ENCODE data around the gene ACCS.

The ACCS gene

DNA sequence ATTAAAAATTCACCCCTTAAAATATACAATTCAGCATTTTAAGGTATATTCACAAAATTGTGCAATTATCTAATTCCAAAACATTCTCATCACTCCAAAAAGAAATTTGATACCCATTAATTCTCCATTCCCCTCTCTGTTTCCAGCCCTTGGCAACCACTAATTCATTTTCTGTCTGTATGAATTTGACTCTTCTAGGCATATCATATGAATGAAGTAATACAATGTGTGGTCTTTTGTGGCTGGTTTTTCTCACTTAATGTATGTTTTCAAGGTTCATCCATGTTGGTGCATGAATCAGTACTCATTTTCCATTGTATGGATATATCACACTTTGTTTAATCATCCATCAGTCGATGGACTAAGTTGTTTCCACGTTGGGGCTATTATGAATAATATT lies 47.2 kb upstream of the ACCS start:
- H3K36me3 ChIP-seq, result no peaks in the 10 kb centered on the region
- peak overlapping the region; percentile 78 to 80 for H3K27ac ChIP-seq
- H3K4me3 ChIP-seq, result no peak overlapping the region
- H3K9me3 ChIP-seq, result no peaks in the 10 kb centered on the region
- H3K4me1 ChIP-seq, result peaks cover 0 to 55% (median 43%) of the 10 kb centered on the region in 4 donors
- TF ChIP-seq, protein P1, sequence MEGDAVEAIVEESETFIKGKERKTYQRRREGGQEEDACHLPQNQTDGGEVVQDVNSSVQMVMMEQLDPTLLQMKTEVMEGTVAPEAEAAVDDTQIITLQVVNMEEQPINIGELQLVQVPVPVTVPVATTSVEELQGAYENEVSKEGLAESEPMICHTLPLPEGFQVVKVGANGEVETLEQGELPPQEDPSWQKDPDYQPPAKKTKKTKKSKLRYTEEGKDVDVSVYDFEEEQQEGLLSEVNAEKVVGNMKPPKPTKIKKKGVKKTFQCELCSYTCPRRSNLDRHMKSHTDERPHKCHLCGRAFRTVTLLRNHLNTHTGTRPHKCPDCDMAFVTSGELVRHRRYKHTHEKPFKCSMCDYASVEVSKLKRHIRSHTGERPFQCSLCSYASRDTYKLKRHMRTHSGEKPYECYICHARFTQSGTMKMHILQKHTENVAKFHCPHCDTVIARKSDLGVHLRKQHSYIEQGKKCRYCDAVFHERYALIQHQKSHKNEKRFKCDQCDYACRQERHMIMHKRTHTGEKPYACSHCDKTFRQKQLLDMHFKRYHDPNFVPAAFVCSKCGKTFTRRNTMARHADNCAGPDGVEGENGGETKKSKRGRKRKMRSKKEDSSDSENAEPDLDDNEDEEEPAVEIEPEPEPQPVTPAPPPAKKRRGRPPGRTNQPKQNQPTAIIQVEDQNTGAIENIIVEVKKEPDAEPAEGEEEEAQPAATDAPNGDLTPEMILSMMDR (IDR thresholded peaks at IDR 0.05), result no peak
- intact Hi-C loops (cut with DNase I; ENCODE audit: low total_unique reads), result no loop called here
- no peak for DNase-seq
- H3K27me3 ChIP-seq, result no peaks in the 10 kb centered on the region

DNA sequence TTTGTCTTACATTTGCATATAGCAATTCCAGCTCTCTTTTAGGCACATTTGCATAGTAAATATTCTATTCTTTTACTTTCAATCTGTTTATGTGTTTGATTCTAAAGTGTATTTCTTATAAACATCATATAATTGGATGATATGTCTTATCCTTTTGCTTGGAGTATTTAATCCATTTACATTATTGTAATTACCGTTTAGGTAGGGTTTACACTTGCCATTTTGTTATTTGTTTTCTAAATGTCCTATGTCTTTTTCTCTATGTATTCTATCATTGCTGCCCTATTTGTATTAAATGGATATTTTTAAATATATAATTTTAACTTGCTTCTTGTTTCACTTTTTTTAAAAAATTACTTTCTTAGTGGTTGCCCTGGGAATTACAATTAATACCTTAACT lies 41.1 kb upstream of the ACCS start:
- intact Hi-C loops (cut with DNase I; ENCODE audit: low total_unique reads), result no loop called here
- no peaks in the 10 kb centered on the region for H3K27me3 ChIP-seq
- TF ChIP-seq, protein P1 (IDR thresholded peaks at IDR 0.05), result no peak

DNA sequence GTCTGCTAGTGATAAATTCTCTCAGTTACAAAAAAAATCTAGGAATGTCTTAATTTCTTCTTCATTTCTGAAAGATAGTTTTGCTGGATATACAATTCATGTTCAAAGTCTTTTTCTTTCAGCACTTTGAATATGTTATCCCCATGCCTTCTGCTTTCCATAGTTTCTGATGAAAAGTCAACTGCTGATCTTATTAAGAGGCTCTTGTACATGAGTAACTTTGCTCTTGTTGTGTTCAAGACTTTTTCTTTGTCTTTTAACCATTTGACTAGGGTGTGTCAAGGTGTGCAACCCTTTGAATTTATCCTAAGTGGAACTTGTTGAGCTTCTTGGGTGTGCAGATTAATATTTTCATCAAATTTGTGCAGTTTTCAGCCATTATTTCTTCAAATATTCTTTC lies 40.3 kb upstream of the ACCS start:
- Histone ChIP-seq H3K36me3 (no peaks in the 10 kb centered on the region), H3K4me1 (peaks cover 0 to 27% (median 14%) of the 10 kb centered on the region in 4 donors), H3K9me3 (no peaks in the 10 kb centered on the region), H3K27ac (no peak overlapping the region), H3K27me3 (no peaks in the 10 kb centered on the region), H3K4me3 (no peak overlapping the region)
- no peak for DNase-seq
- intact Hi-C loops (cut with DNase I; ENCODE audit: low total_unique reads), result no loop called here
- TF ChIP-seq, protein P1 (IDR thresholded peaks at IDR 0.05), result no peak

More for the DNA sequence above, 41.1 kb upstream of the ACCS start:
- Histone ChIP-seq H3K4me3 (no peak overlapping the region), H3K27ac (no peak overlapping the region), H3K4me1 (peaks cover 0 to 19% (median 11%) of the 10 kb centered on the region in 4 donors), H3K36me3 (no peaks in the 10 kb centered on the region), H3K9me3 (no peaks in the 10 kb centered on the region)
- no peak for DNase-seq

DNA sequence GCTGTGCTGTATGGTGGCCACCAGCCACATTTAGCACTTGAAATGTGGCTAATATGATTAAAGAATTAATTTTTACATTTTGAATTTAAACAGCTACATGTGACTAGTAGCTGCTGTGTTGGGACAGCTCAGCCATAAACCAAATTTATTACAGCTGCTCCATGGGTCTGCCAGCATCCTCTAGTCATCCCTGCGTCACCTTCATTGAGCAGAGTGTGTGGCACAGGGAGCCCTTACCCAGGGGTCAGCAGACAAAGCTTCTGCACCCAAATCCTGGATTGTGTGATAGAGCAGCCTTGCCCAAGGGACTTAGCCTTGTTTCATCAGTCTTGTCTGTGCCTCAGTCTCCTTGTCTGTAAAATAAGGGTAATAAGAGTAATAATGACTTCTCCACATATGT lies 37.7 kb upstream of the ACCS start:
- no peaks in the 10 kb centered on the region for H3K9me3 ChIP-seq
- peak overlapping the region; percentile 88 to 91 for H3K27ac ChIP-seq
- no peaks in the 10 kb centered on the region for H3K27me3 ChIP-seq
- H3K4me1 ChIP-seq, result peaks cover 0 to 54% (median 41%) of the 10 kb centered on the region in 4 donors
- H3K36me3 ChIP-seq, result no peaks in the 10 kb centered on the region
- no peak overlapping the region for H3K4me3 ChIP-seq
- intact Hi-C loops (cut with DNase I; ENCODE audit: low total_unique reads), result no loop called here
- TF ChIP-seq, protein P1 (IDR thresholded peaks at IDR 0.05), result no peak
- no peak for DNase-seq

DNA sequence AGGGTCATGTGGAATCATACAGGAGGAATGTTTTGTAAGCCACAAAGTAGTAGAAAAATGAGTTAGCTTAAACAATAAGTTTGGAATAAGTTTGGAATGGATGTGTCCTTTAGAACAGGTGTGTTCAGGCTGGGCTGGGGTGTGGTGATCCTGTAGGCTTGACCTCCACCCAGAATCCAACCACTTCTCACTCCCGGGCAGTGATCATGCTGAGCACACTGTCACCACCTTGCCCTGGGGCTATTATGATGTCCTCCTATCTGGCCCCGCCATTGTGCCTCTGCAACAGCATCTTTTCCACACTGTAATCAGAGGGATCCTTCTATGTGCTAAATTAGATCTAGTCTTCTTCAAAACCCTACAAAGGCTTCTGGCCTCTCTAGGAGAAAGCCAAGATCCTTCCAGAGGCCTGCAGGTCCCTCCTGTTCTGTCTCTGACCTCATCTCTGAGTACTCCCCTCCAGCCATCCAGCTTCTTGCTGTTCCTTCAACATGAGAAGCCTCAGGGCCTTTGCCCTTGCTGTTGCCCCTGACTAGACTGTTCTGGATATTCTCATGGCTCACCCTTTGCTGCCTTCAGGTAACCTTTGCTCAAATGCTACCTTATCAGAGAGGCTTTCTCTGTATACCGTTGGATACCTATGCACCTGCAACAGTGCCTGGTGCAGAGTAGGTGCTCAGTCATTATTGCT lies 37.1 kb upstream of the ACCS start:
- intact Hi-C loops (cut with DNase I; ENCODE audit: low total_unique reads), result no loop called here
- DNase-seq, result no peak
- no peaks in the 10 kb centered on the region for H3K36me3 ChIP-seq
- H3K4me1 ChIP-seq, result peaks cover 0 to 59% (median 45%) of the 10 kb centered on the region in 4 donors
- TF ChIP-seq, protein P1 (IDR thresholded peaks at IDR 0.05), result no peak
- no peaks in the 10 kb centered on the region for H3K9me3 ChIP-seq
- H3K4me3 ChIP-seq, result no peak overlapping the region
- H3K27ac ChIP-seq, result peak overlapping the region; percentile 88 to 91
- no peaks in the 10 kb centered on the region for H3K27me3 ChIP-seq
